B cell (primary cell): ENCODE measurements around the gene EPS8L3. TPM values are rescaled to one million over a fixed set of nuclear protein-coding genes. Genes with fewer than 3 reads are reported as not detected.

Experiments used
- ATAC-seq: fragments of 200-7000 bp; cut with Tn5 transposase; one replicate; pipeline ENCODE4 v1.10.0; 2021; ENCODE audit warnings: low read depth, mild to moderate bottlenecking, moderate number of reproducible peaks, moderate library complexity
- CTCF ChIA-PET: fragments of 350-600 bp; sonication (Branson Sonifier 250); formaldehyde crosslinking; loops from one replicate; lab custom pipeline; 2021; ENCODE audit warnings: antibody characterized with exemption, inconsistent platforms; lab: Charles Lee
- POLR2A ChIA-PET: fragments of 350-600 bp; sonication (Branson Sonifier 250); formaldehyde crosslinking; loops from one replicate; lab custom pipeline; 2021; ENCODE audit warnings: antibody characterized with exemption; lab: Charles Lee
- DNase-seq: peaks from one replicate; pipeline ENCODE4 v3.0.0; 2013
- H2AFZ ChIP-seq: 2 replicates; pipeline ENCODE4 v1.6.1; 2012; ENCODE audit warnings: mild to moderate bottlenecking, low read depth, low read length; ENCODE audit not compliant: insufficient read depth, poor library complexity, severe bottlenecking
- H3K27ac ChIP-seq, 2 donors: 1 replicate in 1 of 2; 2 replicates in 1 of 2; pipeline ENCODE4 v1.5.1; 2012 to 2013; ENCODE audit warnings: low read length in 2 of 2, mild to moderate bottlenecking in 2 of 2, moderate library complexity in 1 of 2
- H3K27me3 ChIP-seq, 4 experiments: fragments of 200-600 bp in 1 of 4; sonication (generic) in 1 of 4; replicated peaks in 1 of 4; 1 replicate in 2 of 4; 2 replicates in 2 of 4; pipeline versions ENCODE4 v1.6.1 to v1.7.0; 2013 to 2016; ENCODE audit warnings: low read length in 3 of 4, mild to moderate bottlenecking in 2 of 4, mixed read lengths in 1 of 4, moderate library complexity in 1 of 4; ENCODE audit not compliant: insufficient read depth in 4 of 4, control insufficient read depth in 3 of 4; ENCODE audit errors: control extremely low read depth in 1 of 4
- H3K36me3 ChIP-seq, 2 experiments: replicated peaks in 1 of 2; 1 replicate in 1 of 2; 2 replicates in 1 of 2; pipeline versions ENCODE4 v1.6.1 to v1.7.1; 2013; ENCODE audit warnings: low read length in 1 of 2; ENCODE audit not compliant: insufficient read depth in 2 of 2, control insufficient read depth in 1 of 2; ENCODE audit errors: control extremely low read depth in 1 of 2, extremely low read depth in 1 of 2
- H3K4me1 ChIP-seq, 2 donors: fragments of 200-600 bp in 1 of 2; sonication (generic) in 1 of 2; 1 replicate in 1 of 2; 2 replicates in 1 of 2; pipeline versions ENCODE4 v1.5.1 to v1.6.1; 2013 to 2017; ENCODE audit warnings: low read length in 2 of 2; ENCODE audit not compliant: control insufficient read depth in 2 of 2, insufficient read depth in 2 of 2
- H3K4me2 ChIP-seq: replicated peaks from 2 replicates; pipeline ENCODE3; 2012; ENCODE audit warnings: mild to moderate bottlenecking, low read depth, low read length; ENCODE audit not compliant: poor library complexity, severe bottlenecking
- H3K4me3 ChIP-seq, 5 experiments: fragments of 200-600 bp in 1 of 5; sonication (generic) in 1 of 5; 1 replicate in 3 of 5; 2 replicates in 2 of 5; pipeline versions ENCODE4 v1.5.1 to v1.7.0; 2011 to 2016; ENCODE audit warnings: low read length in 4 of 5, mild to moderate bottlenecking in 4 of 5, low read depth in 2 of 5, control low read depth in 1 of 5, moderate library complexity in 1 of 5; ENCODE audit not compliant: insufficient read depth in 1 of 5; ENCODE audit errors: control extremely low read depth in 1 of 5, extremely low read depth in 1 of 5
- H3K79me2 ChIP-seq: fragments of 200-600 bp; sonication (generic); one replicate; pipeline ENCODE4 v1.6.0; 2016; ENCODE audit warnings: low read length; ENCODE audit not compliant: control insufficient read depth, insufficient read depth
- H3K9ac ChIP-seq: fragments of 200-600 bp; sonication (generic); 2 replicates; pipeline ENCODE4 v1.6.1; 2017; ENCODE audit warnings: mild to moderate bottlenecking, low read length, moderate library complexity
- H3K9me3 ChIP-seq, 3 donors: one replicate each; pipeline versions ENCODE4 v1.6.1 to v1.7.1; 2013; ENCODE audit warnings: low read length in 2 of 3; ENCODE audit not compliant: control insufficient read depth in 2 of 3, insufficient read depth in 1 of 3; ENCODE audit errors: control extremely low read depth in 1 of 3
- H4K20me1 ChIP-seq: 2 replicates; pipeline ENCODE4 v1.6.0; 2012; ENCODE audit warnings: mild to moderate bottlenecking, low read length; ENCODE audit not compliant: insufficient read depth, control insufficient read depth, poor library complexity, severe bottlenecking
- H3K27ac Mint-ChIP-seq: one replicate; pipeline ENCODE4 v1.8.0; 2021; ENCODE audit warnings: mixed read lengths
- H3K27me3 Mint-ChIP-seq: one replicate; pipeline ENCODE4 v1.8.0; 2021; ENCODE audit warnings: mixed read lengths
- H3K4me1 Mint-ChIP-seq: one replicate; pipeline ENCODE4 v1.8.0; 2021; ENCODE audit warnings: mixed read lengths
- H3K4me3 Mint-ChIP-seq: one replicate; pipeline ENCODE4 v1.8.0; 2021; ENCODE audit warnings: mixed read lengths
- H3K9me3 Mint-ChIP-seq: one replicate; pipeline ENCODE4 v1.8.0; 2022; ENCODE audit warnings: mixed read lengths; ENCODE audit not compliant: insufficient read depth
- CTCF ChIP-seq: fragments of 200-600 bp; IDR thresholded peaks from one replicate; pipeline ENCODE4 v1.8.0; 2022; ENCODE audit warnings: antibody characterized with exemption, mild to moderate bottlenecking
- EZH2 ChIP-seq: IDR thresholded peaks from 2 replicates; pipeline ENCODE4 v1.6.1; 2012; ENCODE audit warnings: borderline replicate concordance, low read depth, mild to moderate bottlenecking, moderate library complexity, low read length; ENCODE audit not compliant: insufficient read depth, poor library complexity, severe bottlenecking
- WGBS: methylation state at CpG from one replicate; pipeline ENCODE4 v1.1.5; 2013; ENCODE audit warnings: missing lambda C conversion rate; ENCODE audit not compliant: insufficient coverage; 5-methylcytosine and 5-hydroxymethylcytosine counted together
- intact Hi-C: fragments of 100-400 bp; cut with micrococcal nuclease; formaldehyde crosslinking; loops from one replicate; pipeline ENCODE4 v1.10.0; 2022
- polyA plus RNA-seq: library from polyadenylated mRNA; depleted of rRNA; stranded (reverse); fragments of >200 nt; gene quantifications from 2 replicates; pipeline ENCODE4 v1.2.3, GENCODE V29; 2012
- total RNA-seq, 2 donors: library from RNA; stranded (reverse); fragments of 120-200 nt in 1 of 2; gene quantifications; 1 replicate in 1 of 2; 2 replicates in 1 of 2; pipeline versions ENCODE4 v1.2.3 to v1.2.4, GENCODE V29; 2013 to 2022

The EPS8L3 gene
- total and polyA plus RNA-seq, 2 donors (not counting 1 experiment from before 2014, with no cell fraction given): not detected

GRCh38 chr1:109721042-109721441, 42.7 kb downstream of the EPS8L3 start:
- ATAC-seq (no peak), DNase-seq (no peak)
- ChIA-PET POLR2A (no interaction called here), CTCF (no interaction called here)
- Histone ChIP-seq H3K79me2 (no peaks in the 10 kb centered on the region), H3K4me2 (no peak overlapping the region), H3K9me3 (no peaks in the 10 kb centered on the region), H3K9ac (no peak overlapping the region), H2AFZ (no peak overlapping the region), H3K27ac (no peak overlapping the region), H3K36me3 (no peaks in the 10 kb centered on the region), H4K20me1 (no peaks in the 10 kb centered on the region), H3K4me3 (no peak overlapping the region), H3K4me1 (no peaks in the 10 kb centered on the region), H3K27me3 (peaks cover 0 to 3% (median 0%) of the 10 kb centered on the region in 4 experiments)
- no peaks in the 10 kb centered on the region for H3K4me1 Mint-ChIP-seq
- WGBS: 82% methylated on average over 3 of the region's 5 CpGs
- H3K27ac Mint-ChIP-seq: no peak overlapping the region
- intact Hi-C loops: no loop called here
- TF ChIP-seq EZH2 (no peak), CTCF (no peak)
- H3K4me3 Mint-ChIP-seq: no peak overlapping the region
- H3K27me3 Mint-ChIP-seq: peaks cover 17% of the 10 kb centered on the region
- H3K9me3 Mint-ChIP-seq: no peaks in the 10 kb centered on the region

DNA sequence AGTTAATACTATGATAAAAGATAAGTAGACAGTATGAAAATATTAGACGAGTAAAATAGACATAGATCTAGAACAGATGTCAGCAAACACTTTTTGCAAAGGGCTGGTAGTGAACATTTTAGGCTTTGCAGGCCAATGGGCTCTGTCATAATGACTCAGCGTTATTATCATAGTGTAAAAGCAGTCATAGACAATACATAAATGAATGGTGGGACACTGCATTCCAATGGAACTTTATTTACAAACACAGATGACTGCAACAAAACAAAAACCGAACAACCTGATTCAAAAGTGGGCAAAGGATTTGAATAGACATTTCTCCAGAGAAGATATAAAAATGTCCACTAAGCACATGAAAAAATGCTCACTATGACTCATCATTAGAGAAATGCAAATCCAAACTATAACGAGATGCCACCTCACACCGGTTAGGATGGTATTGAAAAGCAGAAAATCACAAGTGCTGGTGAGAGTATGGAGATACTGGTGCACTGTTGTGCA, 44.3 kb downstream of the EPS8L3 start:
- intact Hi-C loops: no loop called here
- POLR2A ChIA-PET: no interaction called here
- ATAC-seq (no peak), DNase-seq (no peak)
- TF ChIP-seq CTCF: no peak
- H3K79me2 ChIP-seq: no peaks in the 10 kb centered on the region
- Mint-ChIP-seq H3K4me1 (no peaks in the 10 kb centered on the region), H3K4me3 (no peak overlapping the region), H3K27ac (no peak overlapping the region), H3K9me3 (no peaks in the 10 kb centered on the region), H3K27me3 (peaks cover 15% of the 10 kb centered on the region)
- H3K4me2 ChIP-seq: no peak overlapping the region
- no peaks in the 10 kb centered on the region for H3K4me1 ChIP-seq
- no peaks in the 10 kb centered on the region for H4K20me1 ChIP-seq
- WGBS: 43% methylated on average over 1 of the region's 5 CpGs
- no peak overlapping the region for H3K9ac ChIP-seq
- no peaks in the 10 kb centered on the region for H3K36me3 ChIP-seq
- CTCF ChIA-PET: no interaction called here
- H3K4me3 ChIP-seq: no peak overlapping the region
- peaks cover 0 to 3% (median 0%) of the 10 kb centered on the region in 4 experiments for H3K27me3 ChIP-seq
- H3K9me3 ChIP-seq: no peaks in the 10 kb centered on the region
- no peak overlapping the region for H2AFZ ChIP-seq
- no peak overlapping the region for H3K27ac ChIP-seq
